KOPT-K1 (cell line): ENCODE data around the gene NAPSA.
"Not testable (repeated sequence)": the region's sequence is repeated elsewhere in the genome, so short reads cannot be mapped to it uniquely, and the experiment has no call there.

Experiments
- H3K27ac ChIP-seq: fragments of 200-600 bp; sonication (generic); 2 replicates; pipeline ENCODE4 v1.5.1; 2016; ENCODE audit warnings: antibody characterized with exemption, mild to moderate bottlenecking, low read depth, low read length; ENCODE audit not compliant: poor library complexity, severe bottlenecking
- H3K36me3 ChIP-seq: fragments of 200-600 bp; sonication (generic); 2 replicates; pipeline ENCODE4 v1.5.1; 2017; ENCODE audit warnings: antibody characterized with exemption, mild to moderate bottlenecking, low read length, moderate library complexity; ENCODE audit not compliant: insufficient read depth
- H3K9me3 ChIP-seq: fragments of 200-600 bp; sonication (generic); 2 replicates; pipeline ENCODE4 v1.5.1; 2017; ENCODE audit warnings: antibody characterized with exemption, low read length, mild to moderate bottlenecking; ENCODE audit not compliant: insufficient read depth, poor library complexity, severe bottlenecking

The NAPSA gene

GRCh38 chr19:50331221-50331993 is 34.0 kb downstream of the NAPSA start:
- H3K9me3 ChIP-seq: no peaks in the 10 kb centered on the region
- no peaks in the 10 kb centered on the region for H3K36me3 ChIP-seq
- peak overlapping the region; percentile 34 for H3K27ac ChIP-seq

DNA sequence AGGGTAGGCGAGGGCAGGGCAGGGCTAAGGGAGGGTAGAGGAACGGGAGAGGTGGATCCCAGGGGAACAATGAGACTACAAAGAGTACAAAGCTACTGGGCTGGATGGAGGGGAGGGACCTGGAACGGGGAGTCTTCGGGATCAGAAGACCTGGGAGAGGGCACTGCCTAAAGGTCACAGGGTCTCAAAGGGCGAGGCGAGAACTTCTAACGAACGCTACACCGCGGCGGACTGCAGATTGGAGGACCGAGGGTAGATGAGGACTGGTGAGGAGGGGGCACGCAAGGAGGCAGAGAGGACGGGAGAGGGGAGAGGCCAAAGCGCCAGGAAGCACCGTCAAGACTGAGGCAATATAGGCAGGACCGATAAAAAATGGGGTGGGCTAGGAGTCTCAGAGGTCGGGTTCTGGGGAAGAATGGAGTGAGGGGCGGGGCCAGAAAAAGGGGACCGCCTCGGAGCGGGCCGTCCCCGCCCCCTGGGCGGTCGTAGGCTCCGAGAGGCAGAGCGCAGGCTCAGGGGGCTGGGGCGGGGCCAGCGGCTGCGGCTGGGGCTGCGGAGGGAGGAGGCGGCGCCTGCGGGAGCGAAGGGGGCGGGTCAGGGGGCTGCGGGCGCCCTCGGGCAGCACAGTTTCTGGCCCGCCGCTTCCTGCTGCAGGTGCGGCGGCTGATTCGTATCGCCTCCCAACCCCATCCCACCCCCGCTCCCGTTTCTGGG is 34.9 kb downstream of the NAPSA start:
- Histone ChIP-seq H3K36me3 (no peaks in the 10 kb centered on the region), H3K27ac (peak overlapping the region; percentile 34), H3K9me3 (no peaks in the 10 kb centered on the region)

- not testable (repeated sequence) for H3K9me3 ChIP-seq, H3K27ac ChIP-seq, H3K36me3 ChIP-seq
Observed at GRCh38 chr19:50329926-50330294, 35.5 kb downstream of the NAPSA start.

GRCh38 chr19:50329146-50329925 is 36.1 kb downstream of the NAPSA start, which contains the start of gene KCNC3:
TSS of gene KCNC3 (minus strand) at chr19:50329377. CDS start at chr19:50329082, 295 bp downstream.
- H3K9me3 ChIP-seq: no peaks in the 10 kb centered on the region
- H3K36me3 ChIP-seq: no peaks in the 10 kb centered on the region
- H3K27ac ChIP-seq: no peak within 1 kb of the TSS

DNA sequence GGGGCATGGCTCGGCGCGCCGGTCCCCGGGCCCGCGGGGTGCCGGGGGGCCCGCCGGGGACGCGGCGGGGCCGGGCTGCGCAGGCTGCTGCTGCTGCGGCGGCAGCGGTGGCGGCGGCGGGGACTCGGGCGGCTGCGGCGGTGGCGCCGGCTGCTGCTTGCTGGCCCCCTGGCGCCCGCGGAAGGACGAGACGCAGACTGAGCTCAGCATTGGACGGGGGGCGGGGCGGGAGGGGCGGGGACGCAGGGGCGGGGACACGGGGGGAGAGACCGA is 36.6 kb downstream of the NAPSA start:
- Histone ChIP-seq H3K9me3 (no peaks in the 10 kb centered on the region), H3K27ac (no peak overlapping the region), H3K36me3 (no peaks in the 10 kb centered on the region)

DNA sequence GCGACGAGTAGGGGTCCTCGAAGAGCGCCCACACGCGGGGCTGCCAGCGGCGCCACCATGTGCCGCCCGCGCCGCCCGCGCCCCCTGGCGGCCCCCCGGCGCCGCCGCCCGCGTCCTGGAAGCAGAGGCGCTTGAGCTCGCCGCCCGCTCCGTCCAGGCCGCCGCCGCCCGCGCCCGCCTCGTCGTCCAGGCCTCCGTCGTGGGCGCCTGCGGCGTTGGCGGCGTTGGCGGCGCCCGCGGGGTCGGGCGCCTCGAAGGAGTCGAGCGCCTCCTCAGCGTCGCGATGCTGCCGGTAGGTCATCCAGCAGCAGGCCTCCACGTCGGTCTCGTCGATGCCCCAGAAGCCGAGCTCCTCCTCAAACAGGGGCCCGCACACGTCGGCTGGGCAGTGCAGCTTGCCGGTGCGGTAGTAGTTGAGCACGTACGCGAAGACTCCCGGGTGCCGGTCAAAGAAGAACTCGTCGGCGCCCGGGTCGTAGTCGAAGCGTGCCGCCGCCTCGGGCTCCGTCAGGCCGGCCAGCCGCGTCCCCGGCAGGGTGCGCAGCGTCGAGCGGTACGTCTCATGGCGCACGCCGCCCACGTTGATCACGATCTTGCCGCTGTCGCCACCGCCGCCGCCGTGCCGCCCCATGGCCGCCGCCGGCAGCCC is 37.1 kb downstream of the NAPSA start:
- no peaks in the 10 kb centered on the region for H3K36me3 ChIP-seq
- no peaks in the 10 kb centered on the region for H3K9me3 ChIP-seq
- H3K27ac ChIP-seq: no peak overlapping the region

GRCh38 chr19:50327461-50328223 is 37.8 kb downstream of the NAPSA start:
- Histone ChIP-seq H3K36me3 (no peaks in the 10 kb centered on the region), H3K27ac (no peak overlapping the region), H3K9me3 (no peaks in the 10 kb centered on the region)

GRCh38 chr19:50327013-50327412 is 38.4 kb downstream of the NAPSA start:
- Histone ChIP-seq H3K27ac (no peak overlapping the region), H3K36me3 (no peaks in the 10 kb centered on the region)

DNA sequence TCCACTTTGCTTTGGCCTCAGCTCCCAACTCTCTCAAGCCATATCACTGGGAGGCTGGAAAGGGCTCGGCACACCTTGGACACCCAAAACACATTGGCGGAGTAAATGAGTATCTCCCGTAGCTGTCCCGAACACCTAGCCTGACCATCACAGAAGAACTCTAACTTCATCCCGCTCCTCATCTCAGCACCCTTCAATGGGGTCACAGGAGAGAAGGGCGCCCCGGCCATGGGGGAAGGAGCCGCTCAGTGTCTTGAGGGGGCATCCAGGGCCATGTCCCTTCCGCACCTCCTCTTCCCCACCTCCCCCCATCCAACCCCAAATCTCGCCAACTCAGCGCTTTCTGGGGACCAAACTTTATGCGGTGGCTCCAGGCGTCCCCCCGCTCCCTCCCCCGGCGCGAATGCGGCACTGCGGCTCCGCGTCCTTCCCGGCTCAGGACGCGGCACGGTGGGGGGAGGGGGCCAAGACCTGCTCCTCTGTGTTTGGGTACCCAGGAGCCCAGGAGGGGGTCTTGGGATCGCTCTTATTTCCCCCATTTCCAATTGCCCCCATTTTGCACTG is 39.3 kb downstream of the NAPSA start:
- no peak overlapping the region for H3K27ac ChIP-seq
- no peaks in the 10 kb centered on the region for H3K9me3 ChIP-seq
- H3K36me3 ChIP-seq: no peaks in the 10 kb centered on the region

More at GRCh38 chr19:50327013-50327412, 38.4 kb downstream of the NAPSA start:
- no peaks in the 10 kb centered on the region for H3K9me3 ChIP-seq

DNA sequence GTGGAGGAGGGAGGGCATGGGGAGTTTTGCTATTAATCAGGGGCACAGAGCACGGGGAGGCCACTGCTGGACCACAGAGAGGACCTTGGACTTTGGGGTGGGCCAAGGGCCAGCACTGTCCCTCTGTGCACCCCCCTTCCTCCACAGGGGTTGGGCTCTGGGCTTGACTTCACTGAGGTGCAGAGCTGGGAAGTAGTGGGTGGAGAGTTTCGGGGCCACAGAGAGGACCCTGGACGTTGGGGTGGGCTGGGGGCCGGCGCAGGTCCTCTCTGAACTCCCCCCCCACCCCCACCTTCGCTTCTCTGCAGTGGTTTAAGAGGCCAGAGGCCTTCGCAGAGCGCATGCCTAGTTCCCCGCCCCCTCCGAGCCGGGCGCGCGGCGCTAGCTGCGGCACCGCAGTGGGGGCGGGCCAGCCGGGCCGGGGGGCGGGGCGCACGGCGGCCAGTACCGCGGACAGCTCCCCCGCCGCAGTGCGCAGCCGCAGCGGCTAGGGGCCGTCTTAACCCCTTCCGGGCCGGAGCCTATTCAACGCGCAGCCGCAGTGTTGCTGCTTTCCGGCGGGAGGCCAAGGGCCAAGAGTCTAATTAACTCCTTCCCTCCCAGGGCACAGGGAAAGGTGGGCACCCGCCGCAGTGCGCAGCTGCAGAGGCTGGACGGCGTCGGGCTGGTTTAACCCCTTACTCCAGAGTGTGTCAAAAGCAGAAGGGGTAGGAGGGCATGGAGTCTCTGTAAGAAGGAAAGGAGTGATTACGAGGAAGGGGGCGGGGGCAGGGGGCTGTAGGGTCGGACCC is 39.9 kb downstream of the NAPSA start:
- Histone ChIP-seq H3K36me3 (no peaks in the 10 kb centered on the region), H3K27ac (no peak overlapping the region), H3K9me3 (no peaks in the 10 kb centered on the region)

DNA sequence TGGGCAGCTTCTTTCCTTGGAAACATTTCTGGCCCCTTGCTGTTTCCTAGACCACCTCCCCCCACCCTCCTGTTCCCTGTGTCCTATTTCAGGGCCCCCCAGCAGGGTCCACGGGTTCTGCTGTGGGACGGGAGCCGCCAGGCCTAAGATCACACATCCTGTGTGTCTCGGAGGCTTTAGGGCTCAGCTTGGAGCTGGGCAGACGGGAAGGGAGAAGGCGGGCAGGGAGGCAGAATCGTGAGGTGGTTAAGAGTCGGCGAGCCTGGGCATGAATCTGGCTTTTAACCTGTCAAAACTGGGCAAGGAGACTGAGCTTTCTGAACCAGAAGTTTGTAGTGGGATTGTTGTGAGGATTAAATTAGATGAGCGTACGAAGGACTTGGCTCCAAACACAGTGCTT is 41.1 kb downstream of the NAPSA start:
- H3K27ac ChIP-seq: no peak overlapping the region
- no peaks in the 10 kb centered on the region for H3K36me3 ChIP-seq
- H3K9me3 ChIP-seq: no peaks in the 10 kb centered on the region

DNA sequence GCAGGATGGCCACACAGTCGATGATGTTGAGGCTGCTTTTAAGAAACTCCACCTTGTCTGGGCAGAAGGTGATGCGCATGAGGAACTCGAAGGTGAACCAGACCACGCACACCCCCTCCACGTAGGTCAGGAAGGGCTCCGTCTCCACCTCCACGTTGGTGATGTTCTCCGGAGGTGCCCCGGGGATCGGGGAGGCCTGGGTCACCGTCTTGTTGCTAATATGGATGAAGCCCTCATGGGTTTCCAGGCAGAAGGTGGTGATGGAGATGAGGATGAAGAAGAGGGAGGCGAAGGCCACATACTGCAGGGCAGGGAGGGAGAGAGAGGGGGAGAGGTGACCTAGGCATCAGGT is 41.7 kb downstream of the NAPSA start:
- Histone ChIP-seq H3K27ac (no peak overlapping the region), H3K9me3 (no peaks in the 10 kb centered on the region), H3K36me3 (no peaks in the 10 kb centered on the region)

DNA sequence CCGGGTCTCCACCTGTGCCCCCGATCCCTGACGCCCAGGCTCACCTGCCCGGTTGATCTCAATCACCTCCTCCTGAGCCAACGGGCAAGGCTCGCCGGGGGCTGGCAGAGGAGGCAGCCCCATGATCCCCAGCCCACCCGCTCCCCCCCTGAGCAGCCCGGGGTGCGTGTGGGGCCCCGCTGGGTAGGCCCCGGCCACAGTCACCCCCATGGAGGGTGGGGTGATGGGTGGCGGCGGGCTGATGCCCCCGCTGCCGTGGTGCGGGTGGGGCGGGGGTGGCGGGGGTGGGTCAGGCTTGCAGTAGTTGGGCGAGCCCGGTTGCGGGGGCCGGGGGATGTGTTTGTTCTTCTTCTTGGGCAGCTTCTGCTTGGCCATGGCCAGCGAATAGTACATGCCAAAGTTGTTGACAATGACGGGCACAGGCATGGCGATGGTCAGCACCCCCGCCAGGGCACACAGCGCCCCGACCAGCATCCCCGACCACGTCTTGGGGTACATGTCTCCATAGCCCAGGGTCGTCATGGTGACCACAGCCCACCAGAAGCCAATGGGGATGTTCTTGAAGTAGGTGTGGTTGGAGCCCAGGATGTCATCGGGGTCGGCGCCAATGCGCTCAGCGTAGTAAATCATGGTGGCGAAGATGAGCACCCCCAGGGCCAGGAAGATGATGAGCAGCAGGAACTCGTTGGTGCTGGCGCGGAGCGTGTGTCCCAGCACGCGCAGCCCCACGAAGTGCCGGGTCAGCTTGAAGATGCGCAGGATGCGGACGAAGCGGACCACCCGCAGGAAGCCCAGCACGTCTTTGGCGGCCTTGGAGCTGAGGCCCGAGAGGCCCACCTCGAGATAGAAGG is 42.3 kb downstream of the NAPSA start:
- H3K36me3 ChIP-seq: no peaks in the 10 kb centered on the region
- no peaks in the 10 kb centered on the region for H3K9me3 ChIP-seq
- no peak overlapping the region for H3K27ac ChIP-seq
